Esophagus squamous epithelium (tissue), 4 donors: ENCODE data around the gene TNFRSF18.

ENCODE experiments used
- POLR2A ChIP-seq, 4 donors: fragments of 450-650 bp; IDR thresholded peaks; one replicate each; pipeline ENCODE4 v1.6.1; 2017; ENCODE audit warnings: antibody characterized with exemption in 4 of 4, mild to moderate bottlenecking in 4 of 4, moderate library complexity in 3 of 4
- TF ChIP-seq, protein P1 (sequence below), 6 experiments: fragments of 450-650 bp in 4 of 6; fragments of 200-600 bp in 2 of 6; sonication (generic) in 2 of 6; IDR thresholded peaks; one replicate each; pipeline ENCODE4 v1.5.1; 2016 to 2019; ENCODE audit warnings: antibody characterized with exemption in 6 of 6, mild to moderate bottlenecking in 4 of 6, moderate library complexity in 4 of 6

DNA sequence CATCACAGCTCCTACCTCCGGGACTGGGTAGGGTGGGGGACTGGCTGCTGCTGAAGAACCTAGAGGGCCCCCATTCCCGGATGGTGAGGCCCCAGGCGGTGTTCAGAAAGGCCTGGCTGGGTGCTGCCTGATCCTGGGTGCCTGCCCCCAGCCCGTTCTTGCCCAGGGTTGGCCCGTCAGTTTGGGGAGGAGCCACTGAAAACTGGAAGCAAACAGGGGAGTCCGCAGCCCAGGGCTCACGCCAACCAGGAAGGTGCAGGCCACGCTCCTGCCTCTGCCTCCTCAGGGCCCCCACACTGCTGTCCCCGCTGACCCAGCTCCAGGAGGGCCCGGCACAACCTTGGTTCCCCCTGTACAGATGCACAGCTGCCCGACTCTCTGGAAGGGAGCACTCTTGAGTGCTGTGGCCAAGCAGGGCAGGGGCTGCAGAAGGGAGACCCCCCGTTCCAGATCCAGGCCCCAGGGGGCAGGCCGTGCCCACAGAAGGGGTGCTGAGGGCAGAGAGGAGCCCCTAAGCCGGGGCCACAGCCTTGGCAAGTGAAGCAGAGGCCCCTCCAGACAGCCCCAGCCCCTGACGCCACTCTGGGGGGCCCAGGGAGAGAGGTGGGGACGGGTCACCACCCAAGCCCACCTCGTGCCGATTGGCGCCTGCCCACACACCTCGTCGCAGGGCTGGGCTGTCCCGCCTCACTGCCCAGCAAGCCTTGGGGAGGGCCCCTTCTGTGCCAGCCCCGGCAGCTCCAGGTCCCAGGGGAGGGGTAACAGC, 34.6 kb upstream of the TNFRSF18 start:
- TF ChIP-seq POLR2A (IDR thresholded peaks at IDR 0.05) = no peak
- TF ChIP-seq, protein P1, sequence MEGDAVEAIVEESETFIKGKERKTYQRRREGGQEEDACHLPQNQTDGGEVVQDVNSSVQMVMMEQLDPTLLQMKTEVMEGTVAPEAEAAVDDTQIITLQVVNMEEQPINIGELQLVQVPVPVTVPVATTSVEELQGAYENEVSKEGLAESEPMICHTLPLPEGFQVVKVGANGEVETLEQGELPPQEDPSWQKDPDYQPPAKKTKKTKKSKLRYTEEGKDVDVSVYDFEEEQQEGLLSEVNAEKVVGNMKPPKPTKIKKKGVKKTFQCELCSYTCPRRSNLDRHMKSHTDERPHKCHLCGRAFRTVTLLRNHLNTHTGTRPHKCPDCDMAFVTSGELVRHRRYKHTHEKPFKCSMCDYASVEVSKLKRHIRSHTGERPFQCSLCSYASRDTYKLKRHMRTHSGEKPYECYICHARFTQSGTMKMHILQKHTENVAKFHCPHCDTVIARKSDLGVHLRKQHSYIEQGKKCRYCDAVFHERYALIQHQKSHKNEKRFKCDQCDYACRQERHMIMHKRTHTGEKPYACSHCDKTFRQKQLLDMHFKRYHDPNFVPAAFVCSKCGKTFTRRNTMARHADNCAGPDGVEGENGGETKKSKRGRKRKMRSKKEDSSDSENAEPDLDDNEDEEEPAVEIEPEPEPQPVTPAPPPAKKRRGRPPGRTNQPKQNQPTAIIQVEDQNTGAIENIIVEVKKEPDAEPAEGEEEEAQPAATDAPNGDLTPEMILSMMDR (IDR thresholded peaks at IDR 0.05) = no peak
